ENCODE results near the gene AGPS. TPM values are rescaled to one million over a fixed set of nuclear protein-coding genes. Genes with fewer than 3 reads are reported as not detected.
"Not testable (repeated sequence)": the region's sequence is repeated elsewhere in the genome, so short reads cannot be mapped to it uniquely, and the experiment has no call there.

Gene AGPS
- total RNA-seq, 1 donor from 2014 or later: 26.4 TPM

DNA sequence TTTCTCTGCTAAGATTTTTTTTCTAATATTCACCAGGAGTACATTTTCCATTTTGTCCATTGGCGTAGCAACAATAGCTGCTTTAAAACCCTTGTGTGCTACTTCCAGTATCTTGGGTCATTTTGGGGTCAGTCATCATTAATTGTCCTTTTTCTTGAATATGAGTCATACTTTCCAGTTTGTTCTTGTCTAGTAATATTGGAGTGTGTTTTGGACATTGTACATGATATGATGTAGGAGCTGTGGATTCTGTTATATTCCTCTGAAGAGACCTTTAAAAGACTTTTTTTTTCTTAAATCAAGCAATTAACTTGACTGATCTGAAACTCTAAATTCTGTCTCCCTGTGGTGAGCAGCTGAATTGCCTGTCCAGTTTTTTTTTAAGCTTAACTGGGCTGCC is 40.8 kb downstream of the AGPS start:
- Histone ChIP-seq H3K27ac (replicated peaks) (no peak overlapping the region), H3K27me3 (ENCODE audit: low read depth) (no peaks in the 10 kb centered on the region), H3K9me3 (replicated peaks) (peaks cover 55% of the 10 kb centered on the region), H3K4me1 (no peaks in the 10 kb centered on the region), H3K4me3 (no peak overlapping the region), H3K36me3 (peaks cover 35% of the 10 kb centered on the region)
- intact Hi-C loops (cut with micrococcal nuclease): no loop called here
- no peak for DNase-seq
- TF ChIP-seq, protein P1, sequence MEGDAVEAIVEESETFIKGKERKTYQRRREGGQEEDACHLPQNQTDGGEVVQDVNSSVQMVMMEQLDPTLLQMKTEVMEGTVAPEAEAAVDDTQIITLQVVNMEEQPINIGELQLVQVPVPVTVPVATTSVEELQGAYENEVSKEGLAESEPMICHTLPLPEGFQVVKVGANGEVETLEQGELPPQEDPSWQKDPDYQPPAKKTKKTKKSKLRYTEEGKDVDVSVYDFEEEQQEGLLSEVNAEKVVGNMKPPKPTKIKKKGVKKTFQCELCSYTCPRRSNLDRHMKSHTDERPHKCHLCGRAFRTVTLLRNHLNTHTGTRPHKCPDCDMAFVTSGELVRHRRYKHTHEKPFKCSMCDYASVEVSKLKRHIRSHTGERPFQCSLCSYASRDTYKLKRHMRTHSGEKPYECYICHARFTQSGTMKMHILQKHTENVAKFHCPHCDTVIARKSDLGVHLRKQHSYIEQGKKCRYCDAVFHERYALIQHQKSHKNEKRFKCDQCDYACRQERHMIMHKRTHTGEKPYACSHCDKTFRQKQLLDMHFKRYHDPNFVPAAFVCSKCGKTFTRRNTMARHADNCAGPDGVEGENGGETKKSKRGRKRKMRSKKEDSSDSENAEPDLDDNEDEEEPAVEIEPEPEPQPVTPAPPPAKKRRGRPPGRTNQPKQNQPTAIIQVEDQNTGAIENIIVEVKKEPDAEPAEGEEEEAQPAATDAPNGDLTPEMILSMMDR (IDR thresholded peaks at IDR 0.05; ENCODE audit: borderline replicate concordance): no peak

DNA sequence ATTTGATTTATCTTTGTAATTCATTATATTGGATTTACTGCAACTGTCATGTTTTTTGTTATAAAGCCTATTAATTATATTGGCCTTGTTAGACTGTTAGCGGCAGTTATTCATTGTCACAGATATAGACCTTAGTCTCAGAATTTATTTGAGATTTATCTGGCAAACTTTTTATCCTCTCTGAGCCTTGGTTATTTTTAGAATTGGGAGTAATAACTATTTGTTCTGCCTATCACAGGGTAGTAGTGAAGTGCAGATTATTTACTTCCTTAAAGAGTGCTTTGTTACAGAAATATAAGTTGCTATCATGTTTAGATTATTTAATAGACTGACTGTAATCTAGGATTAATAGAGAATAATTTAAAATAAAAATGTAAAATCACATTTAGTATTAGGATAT is 41.9 kb downstream of the AGPS start:
- H3K4me3 ChIP-seq: no peak overlapping the region
- H3K27me3 ChIP-seq (ENCODE audit: low read depth): no peaks in the 10 kb centered on the region
- H3K9me3 ChIP-seq (replicated peaks): peaks cover 46% of the 10 kb centered on the region
- no peak for DNase-seq
- H3K27ac ChIP-seq (replicated peaks): no peak overlapping the region
- H3K36me3 ChIP-seq: peaks cover 35% of the 10 kb centered on the region
- no peaks in the 10 kb centered on the region for H3K4me1 ChIP-seq
- intact Hi-C loops (cut with micrococcal nuclease): no loop called here
- TF ChIP-seq, protein P1 (IDR thresholded peaks at IDR 0.05; ENCODE audit: borderline replicate concordance): no peak

DNA sequence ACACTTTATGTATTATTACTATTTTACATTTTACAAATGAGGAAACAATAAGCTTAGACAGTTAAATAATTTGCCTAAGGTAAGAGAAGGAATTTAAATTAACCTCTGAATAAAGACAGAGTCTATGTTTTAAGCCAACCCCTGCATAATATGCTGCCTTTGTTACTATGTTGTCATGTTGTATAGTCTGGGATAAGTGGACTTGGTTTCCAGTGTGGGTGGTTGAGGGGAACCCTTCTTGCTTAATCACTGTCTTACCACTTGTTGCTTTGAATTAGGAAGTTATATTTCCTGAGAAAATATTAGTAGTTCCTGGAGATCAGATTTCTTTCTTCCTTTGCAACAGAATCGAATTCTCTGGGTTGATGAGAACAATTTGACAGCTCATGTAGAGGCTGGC is 52.6 kb downstream of the AGPS start:
- Histone ChIP-seq H3K9me3 (replicated peaks) (peaks cover 10% of the 10 kb centered on the region), H3K27ac (replicated peaks) (no peak overlapping the region), H3K27me3 (ENCODE audit: low read depth) (no peaks in the 10 kb centered on the region), H3K4me3 (no peak overlapping the region), H3K4me1 (no peaks in the 10 kb centered on the region), H3K36me3 (peaks cover 45% of the 10 kb centered on the region)
- intact Hi-C loops (cut with micrococcal nuclease): no loop called here
- TF ChIP-seq, protein P1 (IDR thresholded peaks at IDR 0.05; ENCODE audit: borderline replicate concordance): no peak
- DNase-seq: no peak

DNA sequence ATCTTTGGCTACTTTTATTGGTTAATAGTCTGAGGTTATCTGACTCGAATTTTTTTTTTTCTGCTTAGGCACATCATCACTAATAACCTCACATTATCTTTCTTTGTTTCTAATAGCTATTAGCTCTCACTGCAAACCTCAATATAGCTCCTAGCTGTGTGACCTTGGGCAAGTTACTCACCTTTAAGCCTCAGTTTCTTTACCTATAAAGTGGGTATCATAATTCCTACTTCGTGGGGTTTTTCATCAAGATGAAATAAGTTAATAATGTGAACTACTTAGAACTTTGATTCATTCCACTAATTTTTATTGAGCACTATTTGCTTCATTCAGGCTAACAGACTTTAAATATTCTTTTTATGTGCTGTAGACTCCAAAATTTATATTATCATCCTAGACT is 55.5 kb downstream of the AGPS start:
- DNase-seq: no peak
- no peak overlapping the region for H3K27ac ChIP-seq (replicated peaks)
- H3K27me3 ChIP-seq (ENCODE audit: low read depth): no peaks in the 10 kb centered on the region
- no peaks in the 10 kb centered on the region for H3K4me1 ChIP-seq
- TF ChIP-seq, protein P1 (IDR thresholded peaks at IDR 0.05; ENCODE audit: borderline replicate concordance): no peak
- peaks cover 42% of the 10 kb centered on the region for H3K36me3 ChIP-seq
- H3K9me3 ChIP-seq (replicated peaks): peaks cover 10% of the 10 kb centered on the region
- intact Hi-C loops (cut with micrococcal nuclease): no loop called here
- no peak overlapping the region for H3K4me3 ChIP-seq

DNA sequence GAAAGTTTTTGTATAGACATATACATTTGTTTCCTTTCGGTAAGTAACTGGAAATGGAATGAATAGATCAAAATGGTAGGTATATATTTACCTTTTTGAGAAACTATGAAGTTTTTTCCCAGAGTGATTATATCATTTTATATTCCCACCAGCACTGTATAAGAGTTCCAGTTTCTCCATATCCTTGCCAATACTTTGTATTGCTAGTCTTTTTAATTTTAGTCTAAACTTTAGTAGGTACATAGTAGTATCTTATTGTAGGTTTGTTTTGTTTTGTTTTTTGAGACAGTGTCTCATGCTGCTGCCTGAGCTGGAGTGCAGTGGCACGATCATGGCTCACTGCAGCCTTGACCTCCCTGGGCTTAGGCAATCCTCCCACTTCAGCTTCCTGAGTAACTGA is 56.6 kb downstream of the AGPS start:
- Histone ChIP-seq H3K27ac (replicated peaks) (no peak overlapping the region), H3K9me3 (replicated peaks) (peaks cover 10% of the 10 kb centered on the region), H3K36me3 (peaks cover 36% of the 10 kb centered on the region), H3K27me3 (ENCODE audit: low read depth) (no peaks in the 10 kb centered on the region), H3K4me3 (no peak overlapping the region), H3K4me1 (no peaks in the 10 kb centered on the region)
- no peak for DNase-seq
- TF ChIP-seq, protein P1 (IDR thresholded peaks at IDR 0.05; ENCODE audit: borderline replicate concordance): no peak
- intact Hi-C loops (cut with micrococcal nuclease): no loop called here

DNA sequence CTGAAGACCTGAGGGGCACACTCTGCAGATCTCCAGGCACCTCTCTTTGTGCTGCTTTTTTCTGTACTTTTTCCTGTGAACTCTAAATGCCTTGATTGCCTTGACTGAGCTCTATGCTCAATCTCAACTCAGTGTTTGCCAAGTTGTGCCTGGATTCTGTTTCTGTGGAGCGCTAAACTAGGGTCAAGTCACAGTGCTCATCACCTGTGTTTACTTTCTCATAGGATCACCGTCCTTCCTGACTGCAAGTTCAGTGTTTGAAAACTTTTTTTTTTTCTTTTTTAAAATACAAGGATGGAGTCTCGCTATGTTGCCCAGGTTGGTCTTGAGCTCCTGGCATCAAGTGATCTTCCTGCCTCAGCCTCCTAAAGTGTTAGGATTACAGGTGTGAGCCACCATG is 62.6 kb downstream of the AGPS start:
- Histone ChIP-seq H3K4me3 (no peak overlapping the region), H3K27ac (replicated peaks) (no peak overlapping the region), H3K27me3 (ENCODE audit: low read depth) (no peaks in the 10 kb centered on the region), H3K9me3 (replicated peaks) (no peaks in the 10 kb centered on the region), H3K36me3 (peaks cover 33% of the 10 kb centered on the region), H3K4me1 (no peaks in the 10 kb centered on the region)
- no peak for DNase-seq
- intact Hi-C loops (cut with micrococcal nuclease): no loop called here
- TF ChIP-seq, protein P1 (IDR thresholded peaks at IDR 0.05; ENCODE audit: borderline replicate concordance): no peak

DNA sequence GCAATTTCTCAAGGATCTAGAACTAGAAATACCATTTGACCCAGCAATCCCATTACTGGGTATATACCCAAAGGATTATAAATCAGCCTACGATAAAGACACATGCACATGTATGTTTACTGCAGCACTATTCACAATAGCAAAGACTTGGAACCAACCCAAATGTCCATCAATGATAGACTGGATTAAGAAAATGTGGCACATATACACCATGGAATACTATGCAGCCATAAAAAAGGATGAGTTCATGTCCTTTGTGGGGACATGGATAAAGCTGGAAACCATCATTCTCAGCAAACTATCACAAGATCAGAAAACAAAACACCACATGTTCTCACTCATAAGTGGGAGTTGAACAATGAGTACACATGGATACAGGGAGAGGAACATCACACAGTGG is 67.2 kb downstream of the AGPS start:
- DNase-seq; H3K4me1 ChIP-seq; H3K27me3 ChIP-seq (ENCODE audit: low read depth); H3K4me3 ChIP-seq; H3K9me3 ChIP-seq (replicated peaks); H3K27ac ChIP-seq (replicated peaks); intact Hi-C loops (cut with micrococcal nuclease): not testable (repeated sequence)
- peaks cover 41% of the 10 kb centered on the region for H3K36me3 ChIP-seq

All from left ventricle myocardium inferior (tissue), 1 donor.